Glutamatergic neuron (in vitro differentiated cells): Measurements from ENCODE around the gene CDK15. TPM values are rescaled to one million over a fixed set of nuclear protein-coding genes. Genes with fewer than 3 reads are reported as not detected.
A peak's percentile ranks its signal among the peaks of the same experiment; 100 is the strongest.

Experiments used
- DNase-seq: peaks from one replicate; pipeline ENCODE4 v3.0.0; 2022
- H3K27ac Mint-ChIP-seq: one replicate; pipeline ENCODE4 v1.8.0; 2020; ENCODE audit warnings: mild to moderate bottlenecking, mixed read lengths, inconsistent platforms; ENCODE audit not compliant: unreplicated experiment
- H3K27me3 Mint-ChIP-seq: one replicate; pipeline ENCODE4 v1.8.0; 2020; ENCODE audit warnings: mild to moderate bottlenecking, moderate library complexity, mixed read lengths, inconsistent platforms; ENCODE audit not compliant: unreplicated experiment
- H3K36me3 Mint-ChIP-seq: one replicate; pipeline ENCODE4 v1.8.0; 2020; ENCODE audit warnings: mild to moderate bottlenecking, mixed read lengths, inconsistent platforms; ENCODE audit not compliant: unreplicated experiment
- H3K4me1 Mint-ChIP-seq: one replicate; pipeline ENCODE4 v1.8.0; 2020; ENCODE audit warnings: mild to moderate bottlenecking, low read depth, mixed read lengths, inconsistent platforms; ENCODE audit not compliant: unreplicated experiment
- H3K4me3 Mint-ChIP-seq: one replicate; pipeline ENCODE4 v1.8.0; 2020; ENCODE audit warnings: mild to moderate bottlenecking, mixed read lengths, inconsistent platforms; ENCODE audit not compliant: unreplicated experiment
- H3K9me3 Mint-ChIP-seq: one replicate; pipeline ENCODE4 v1.8.0; 2020; ENCODE audit warnings: mild to moderate bottlenecking, moderate library complexity, mixed read lengths, inconsistent platforms; ENCODE audit not compliant: unreplicated experiment
- CTCF ChIP-seq: fragments of 200-600 bp; sonication (generic); IDR thresholded peaks from one replicate; pipeline ENCODE4 v1.5.0; 2021; ENCODE audit not compliant: partially characterized antibody, unreplicated experiment
- total RNA-seq: library from RNA; stranded (reverse); fragmentation: NEBNext Ultra II Directional; extraction: Animal tissue kit (Norgen Biotek cat#: 25700); gene quantifications from one replicate; pipeline ENCODE4 v1.2.1, GENCODE V29; 2021; ENCODE audit not compliant: unreplicated experiment

CDK15 gene
- total RNA-seq, 1 donor from 2014 or later = 0.61 TPM

DNA sequence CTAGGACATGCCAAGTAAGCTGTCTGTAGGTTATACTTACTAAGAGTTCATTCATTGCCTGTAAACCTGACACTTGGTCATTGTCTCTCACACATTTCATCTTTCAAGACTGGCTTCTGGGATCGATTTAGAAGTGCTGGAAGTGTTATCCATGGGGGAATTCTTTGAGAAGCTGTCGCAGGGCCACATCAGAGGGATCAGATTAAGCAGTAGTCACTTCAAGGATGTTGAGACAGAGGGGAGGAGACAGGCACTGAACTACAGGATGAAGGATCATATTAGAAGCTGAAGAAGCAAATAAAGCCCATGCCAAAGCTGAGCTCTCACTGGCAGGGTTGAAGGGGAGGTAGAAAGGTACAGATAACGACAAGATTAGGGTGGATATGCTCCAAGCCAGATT lies 49.0 kb downstream of the CDK15 start:
- no peak for DNase-seq
- no peaks in the 10 kb centered on the region for H3K36me3 Mint-ChIP-seq
- H3K9me3 Mint-ChIP-seq = peaks cover 4% of the 10 kb centered on the region
- H3K27me3 Mint-ChIP-seq = peaks cover 2% of the 10 kb centered on the region
- H3K27ac Mint-ChIP-seq = no peak overlapping the region
- H3K4me1 Mint-ChIP-seq = peaks cover 15% of the 10 kb centered on the region
- no peak overlapping the region for H3K4me3 Mint-ChIP-seq
- no peak for TF ChIP-seq CTCF

DNA sequence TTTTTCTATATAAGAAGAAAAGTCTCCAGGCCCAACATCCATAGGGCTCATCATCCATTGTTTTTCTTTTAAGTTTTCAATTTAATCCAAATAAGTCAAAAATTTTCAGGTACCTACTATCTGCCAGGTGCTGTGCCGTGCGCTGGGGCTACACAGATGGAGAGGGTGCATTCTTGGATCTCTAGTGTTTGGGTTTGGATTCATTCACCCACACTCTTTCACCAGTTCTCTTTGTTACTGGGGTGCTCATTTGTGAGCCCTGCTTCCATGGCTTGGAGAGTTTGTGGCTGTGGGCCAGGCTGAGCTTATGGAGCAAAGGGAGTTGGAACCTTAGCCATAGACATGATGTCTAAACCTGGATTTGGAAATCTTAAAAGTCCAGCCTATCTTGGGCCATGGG lies 51.0 kb downstream of the CDK15 start:
- peaks cover 19% of the 10 kb centered on the region for H3K4me1 Mint-ChIP-seq
- H3K36me3 Mint-ChIP-seq = no peaks in the 10 kb centered on the region

DNA sequence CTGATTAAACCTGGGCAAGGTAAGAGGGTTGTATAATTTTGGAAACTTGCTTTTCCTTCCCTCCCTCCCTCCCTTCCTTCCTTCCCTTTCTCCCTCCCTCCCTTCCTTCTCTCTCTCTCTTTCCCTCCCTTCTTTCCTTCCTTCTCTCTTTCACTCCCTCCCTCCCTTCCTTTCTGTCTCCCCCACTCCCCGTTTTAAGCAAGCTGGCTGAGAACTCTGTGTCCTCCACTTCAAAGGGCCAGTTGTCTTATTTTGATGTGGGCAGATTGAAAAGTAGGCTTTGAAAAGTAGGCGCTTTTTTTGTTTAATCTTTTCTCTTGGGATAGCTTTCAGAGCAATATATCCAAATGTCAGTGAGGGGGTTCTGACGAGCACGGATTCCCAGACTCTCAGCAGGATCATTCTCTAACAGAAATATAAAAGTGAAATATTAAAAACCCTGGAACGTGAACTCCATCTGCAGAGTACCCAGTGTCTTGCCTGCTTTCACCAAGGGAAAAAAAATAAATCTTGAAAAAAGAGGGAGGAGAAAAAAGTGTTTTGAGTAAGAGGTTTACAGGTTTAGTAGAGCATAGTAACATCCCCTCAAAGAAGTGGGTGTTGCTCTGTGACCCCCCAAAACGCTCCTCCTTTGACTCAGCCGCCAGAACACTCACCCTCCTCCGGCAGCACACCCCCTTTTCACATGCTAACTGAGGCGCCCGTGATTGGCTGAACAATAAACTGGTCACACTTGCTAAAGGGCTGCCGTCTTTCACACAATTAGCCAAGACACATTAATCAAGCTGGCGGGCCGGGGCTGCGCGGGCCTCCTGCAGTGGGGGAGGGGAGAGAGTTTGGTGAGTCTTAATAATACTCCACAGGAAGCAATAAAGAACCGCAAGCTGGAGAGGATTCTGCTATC lies 52.2 kb downstream of the CDK15 start:
- peak overlapping the region; percentile 13 for H3K4me3 Mint-ChIP-seq
- peak; percentile 42 for DNase-seq

More for the DNA sequence above, 51.0 kb downstream of the CDK15 start:
- TF ChIP-seq CTCF = no peak
- Mint-ChIP-seq H3K27ac (no peak overlapping the region), H3K9me3 (peaks cover 4% of the 10 kb centered on the region), H3K27me3 (peaks cover 2% of the 10 kb centered on the region), H3K4me3 (no peak overlapping the region)
- no peak for DNase-seq

DNA sequence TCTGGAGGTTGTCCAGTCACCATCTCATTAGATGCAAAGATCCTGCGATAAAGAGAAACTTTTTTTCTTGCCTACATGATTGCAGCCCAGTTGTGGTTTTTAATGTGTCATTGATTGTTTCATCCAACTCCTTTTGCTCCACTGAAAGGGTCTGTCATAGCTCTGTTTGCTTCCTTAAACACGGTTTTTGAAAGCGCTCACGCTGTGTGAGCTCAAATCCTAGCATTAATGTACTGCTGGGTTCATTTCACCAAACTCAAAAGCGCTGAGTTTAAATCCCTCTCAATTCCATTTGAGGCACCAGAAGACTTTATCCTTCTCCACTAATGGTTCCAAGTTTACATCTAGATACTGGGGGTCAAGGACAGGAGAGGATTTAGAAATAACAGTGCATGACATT lies 53.6 kb downstream of the CDK15 start:
- Mint-ChIP-seq H3K4me1 (peaks cover 15% of the 10 kb centered on the region), H3K36me3 (no peaks in the 10 kb centered on the region), H3K27ac (no peak overlapping the region), H3K4me3 (no peak overlapping the region), H3K27me3 (peaks cover 2% of the 10 kb centered on the region), H3K9me3 (peaks cover 7% of the 10 kb centered on the region)
- no peak for TF ChIP-seq CTCF
- DNase-seq = no peak

More for the DNA sequence above, 52.2 kb downstream of the CDK15 start:
- TF ChIP-seq CTCF = no peak
- Mint-ChIP-seq H3K36me3 (no peaks in the 10 kb centered on the region), H3K4me1 (peaks cover 15% of the 10 kb centered on the region), H3K27me3 (peaks cover 2% of the 10 kb centered on the region), H3K27ac (no peak overlapping the region), H3K9me3 (peaks cover 4% of the 10 kb centered on the region)

DNA sequence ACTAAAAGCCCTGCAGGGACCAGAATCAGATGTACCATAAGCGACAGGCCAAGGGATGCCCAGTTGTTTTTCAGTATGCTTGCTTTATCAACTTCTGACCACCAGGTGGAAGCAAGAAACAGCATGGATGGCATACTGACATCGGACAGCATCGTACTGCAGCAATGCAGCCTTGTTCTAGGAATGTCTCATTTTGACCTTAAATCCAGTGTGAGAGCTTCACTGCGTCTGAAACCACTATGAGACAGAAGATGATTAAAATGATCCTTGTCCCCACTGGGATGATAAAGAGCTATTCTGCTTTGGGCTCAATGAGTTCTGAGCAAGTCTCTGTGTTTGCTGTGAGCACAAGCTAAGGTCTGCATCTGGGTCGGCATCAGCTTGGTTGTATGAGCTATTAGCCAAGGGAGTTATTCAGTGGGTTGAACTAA lies 54.3 kb downstream of the CDK15 start:
- H3K4me3 Mint-ChIP-seq = no peak overlapping the region
- H3K9me3 Mint-ChIP-seq = peaks cover 7% of the 10 kb centered on the region
- H3K27me3 Mint-ChIP-seq = peaks cover 2% of the 10 kb centered on the region
- H3K27ac Mint-ChIP-seq = no peak overlapping the region
- peak; percentile 86 for TF ChIP-seq CTCF
- peak; percentile 26 for DNase-seq
- H3K36me3 Mint-ChIP-seq = no peaks in the 10 kb centered on the region
- peaks cover 15% of the 10 kb centered on the region for H3K4me1 Mint-ChIP-seq
